Stomach (tissue), 9 donors: Measurements from ENCODE around the gene DHRS7B. TPM values are rescaled to one million over a fixed set of nuclear protein-coding genes. Genes with fewer than 3 reads are reported as not detected.
A peak's percentile ranks its signal among the peaks of the same experiment; 100 is the strongest.
"Not testable (repeated sequence)": the region's sequence is repeated elsewhere in the genome, so short reads cannot be mapped to it uniquely, and the experiment has no call there.

ENCODE experiments used
- DNase-seq, 2 donors: peaks; one replicate each; pipeline versions ENCODE4 v3.0.0 to v3.0.0-alpha.2; 2013 to 2019
- H3K27ac ChIP-seq, 5 donors: fragments of 200-600 bp in 4 of 5; sonication (generic) in 4 of 5; one replicate each; pipeline ENCODE4 v1.5.1; 2013 to 2019; ENCODE audit warnings: mild to moderate bottlenecking in 1 of 5, moderate library complexity in 1 of 5
- H3K27me3 ChIP-seq, 3 donors: fragments of 200-600 bp; sonication (generic); one replicate each; pipeline ENCODE4 v1.5.1; 2017 to 2019; ENCODE audit warnings: mixed run types in 1 of 3
- H3K36me3 ChIP-seq, 4 donors: fragments of 200-600 bp; sonication (generic); 1 replicate in 3 of 4; 2 replicates in 1 of 4; pipeline ENCODE4 v1.5.1; 2016 to 2019
- H3K4me1 ChIP-seq, 4 donors: fragments of 200-600 bp; sonication (generic); one replicate each; pipeline ENCODE4 v1.5.1; 2016 to 2019
- H3K4me3 ChIP-seq, 4 donors: fragments of 200-600 bp; sonication (generic) in 3 of 4; one replicate each; pipeline ENCODE4 v1.5.1; 2016 to 2019; ENCODE audit warnings: mild to moderate bottlenecking in 1 of 4
- H3K9me3 ChIP-seq, 4 donors: fragments of 200-600 bp; sonication (generic); one replicate each; pipeline ENCODE4 v1.5.1; 2016 to 2019
- CTCF ChIP-seq, 7 experiments: fragments of 450-650 bp in 4 of 7; fragments of 200-600 bp in 3 of 7; sonication (generic) in 3 of 7; IDR thresholded peaks; one replicate each; pipeline ENCODE4 v1.5.1; 2016 to 2019; ENCODE audit warnings: antibody characterized with exemption in 7 of 7, control low read depth in 2 of 7, mild to moderate bottlenecking in 1 of 7
- EP300 ChIP-seq: sonication (generic); formaldehyde crosslinking; IDR thresholded peaks from one replicate; pipeline ENCODE4 v1.6.1; 2017; ENCODE audit warnings: antibody characterized with exemption
- POLR2A ChIP-seq, 4 donors: fragments of 450-650 bp; IDR thresholded peaks; one replicate each; pipeline ENCODE4 v1.6.1; 2016; ENCODE audit warnings: antibody characterized with exemption in 4 of 4, control low read depth in 2 of 4, mild to moderate bottlenecking in 1 of 4, moderate library complexity in 1 of 4
- POLR2AphosphoS5 ChIP-seq, 3 donors: sonication (generic); formaldehyde crosslinking; IDR thresholded peaks; one replicate each; pipeline ENCODE4 v1.6.1; 2016; ENCODE audit warnings: antibody characterized with exemption in 3 of 3
- WGBS, 5 donors: extraction: QIAGEN DNeasy Blood & Tissue Kit in 3 of 5; methylation state at CpG; one replicate each; pipeline versions ENCODE4 v1.1.5 to v1.1.7; 2013 to 2018; 5-methylcytosine and 5-hydroxymethylcytosine counted together
- intact Hi-C: fragments of 100-400 bp; cut with DNase I; formaldehyde crosslinking; loops from one replicate; pipeline ENCODE4 v1.15.1; 2023; ENCODE audit warnings: low total_unique reads
- polyA plus RNA-seq, 3 donors: library from polyadenylated mRNA; stranded (reverse); fragments of 200-250 nt; gene quantifications; one replicate each; pipeline ENCODE4 v1.2.3, GENCODE V29; 2013
- total RNA-seq, 5 donors: library from RNA; depleted of rRNA; stranded (reverse); fragments of >200 nt; gene quantifications; one replicate each; pipeline versions ENCODE4 v1.1.0 to v1.2.3, GENCODE V29; 2014 to 2016
- donor health status: healthy with polysubstance abuse.
- donor health status: Bipolar disorder and iron deficiency.
- donor health status: healthy.

DHRS7B gene
- total and polyA plus RNA-seq, 8 donors = 5.8 to 32.9 (median 20.3) TPM; not detected in 1

GRCh38 chr17:21119919-21120249, 6.9 kb upstream of the DHRS7B start:
- H3K27me3 ChIP-seq = no peaks in the 10 kb centered on the region
- peak overlapping the region in 2 of 5 donors; percentile 73 to 84 for H3K27ac ChIP-seq
- no peaks in the 10 kb centered on the region for H3K36me3 ChIP-seq
- DNase-seq = no peak
- H3K4me3 ChIP-seq = no peak overlapping the region
- WGBS, 5 donors = 0 to 2% (median 0%) methylated on average over 5 of the region's 5 CpGs
- TF ChIP-seq POLR2A (IDR thresholded peaks at IDR 0.05) (no peak), EP300 (no peak), POLR2AphosphoS5 (IDR thresholded peaks at IDR 0.05) (no peak), CTCF (IDR thresholded peaks at IDR 0.05) (no peak)
- intact Hi-C loops = loop anchor here (10.0 kb wide), 3 partner anchors 95 to 405 kb away; partner anchors contain the start of gene TMEM11
- H3K9me3 ChIP-seq = no peaks in the 10 kb centered on the region
- H3K4me1 ChIP-seq = peaks cover 0 to 18% (median 8%) of the 10 kb centered on the region in 4 donors

- no peak overlapping the region for H3K27ac ChIP-seq
- 31 to 47% (median 33%) methylated on average over 4 of the region's 4 CpGs for WGBS, 5 donors
- intact Hi-C loops = loop anchor here (10.0 kb wide), 2 partner anchors 91 to 151 kb away; partner anchors contain the start of gene TMEM11
- peaks cover 11 to 43% (median 32%) of the 10 kb centered on the region in 4 donors for H3K4me1 ChIP-seq
- H3K9me3 ChIP-seq = no peaks in the 10 kb centered on the region
- H3K4me3 ChIP-seq = no peak overlapping the region
- TF ChIP-seq POLR2AphosphoS5 (IDR thresholded peaks at IDR 0.05) (no peak), EP300 (no peak), CTCF (IDR thresholded peaks at IDR 0.05) (no peak), POLR2A (IDR thresholded peaks at IDR 0.05) (no peak)
- no peaks in the 10 kb centered on the region for H3K36me3 ChIP-seq
- no peaks in the 10 kb centered on the region for H3K27me3 ChIP-seq
- no peak for DNase-seq
Measured at GRCh38 chr17:21124086-21124485, 2.7 kb upstream of the DHRS7B start.

GRCh38 chr17:21124517-21124916, 2.2 kb upstream of the DHRS7B start:
- H3K9me3 ChIP-seq, H3K4me3 ChIP-seq, H3K36me3 ChIP-seq, H3K27me3 ChIP-seq, DNase-seq, H3K27ac ChIP-seq: not testable (repeated sequence)
- WGBS, 5 donors = 83 to 86% (median 84%) methylated on average over 4 of the region's 4 CpGs
- intact Hi-C loops = loop anchor here (10.0 kb wide), 2 partner anchors 90 to 150 kb away; partner anchors contain the start of gene TMEM11
- peaks cover 11 to 42% (median 32%) of the 10 kb centered on the region in 4 donors for H3K4me1 ChIP-seq

- no peaks in the 10 kb centered on the region for H3K36me3 ChIP-seq
- intact Hi-C loops = loop anchor here (10.0 kb wide), 2 partner anchors 89 to 149 kb away; partner anchors contain the start of gene TMEM11
- 51 to 64% (median 58%) methylated on average over 6 of the region's 6 CpGs for WGBS, 5 donors
- no peaks in the 10 kb centered on the region for H3K9me3 ChIP-seq
- TF ChIP-seq CTCF (IDR thresholded peaks at IDR 0.05) (no peak), POLR2A (IDR thresholded peaks at IDR 0.05) (no peak), EP300 (no peak), POLR2AphosphoS5 (IDR thresholded peaks at IDR 0.05) (no peak)
- peak in 1 of 2 donors; percentile 50 for DNase-seq
- H3K4me3 ChIP-seq = peak overlapping the region in 1 of 4 donors; percentile 81
- peaks cover 11 to 35% (median 27%) of the 10 kb centered on the region in 4 donors for H3K4me1 ChIP-seq
- no peaks in the 10 kb centered on the region for H3K27me3 ChIP-seq
- peak overlapping the region in 3 of 5 donors; percentile 96 to 99 (median 98) for H3K27ac ChIP-seq
Measured at GRCh38 chr17:21125862-21126261, 902 bp upstream of the DHRS7B start.

- intact Hi-C loops = loop anchor here (10.0 kb wide), 2 partner anchors 87 to 147 kb away; partner anchors contain the start of gene TMEM11
- Histone ChIP-seq H3K4me1 (peaks cover 11 to 35% (median 27%) of the 10 kb centered on the region in 4 donors), H3K27ac (peak overlapping the region; percentile 95 to 99 (median 96)), H3K9me3 (no peaks in the 10 kb centered on the region), H3K27me3 (no peaks in the 10 kb centered on the region), H3K4me3 (peak overlapping the region; percentile 76 to 81 (median 81)), H3K36me3 (no peaks in the 10 kb centered on the region)
- DNase-seq = peak in 1 of 2 donors; percentile 36
- TF ChIP-seq EP300 (no peak), CTCF (IDR thresholded peaks at IDR 0.05) (no peak), POLR2AphosphoS5 (IDR thresholded peaks at IDR 0.05) (no peak), POLR2A (IDR thresholded peaks at IDR 0.05) (no peak)
- WGBS, 5 donors = 5 to 12% (median 6%) methylated on average over 9 of the region's 9 CpGs
Measured at GRCh38 chr17:21127509-21128077, 829 bp downstream of the DHRS7B start.
